ENCODE measurements around the gene KIF5A.
"Not testable (repeated sequence)": the region's sequence is repeated elsewhere in the genome, so short reads cannot be mapped to it uniquely, and the experiment has no call there.

KIF5A gene

GRCh38 chr12:57554897-57555296 lies 5.1 kb downstream of the KIF5A start:
- DNase-seq (ENCODE audit: low read depth): no peak

DNA sequence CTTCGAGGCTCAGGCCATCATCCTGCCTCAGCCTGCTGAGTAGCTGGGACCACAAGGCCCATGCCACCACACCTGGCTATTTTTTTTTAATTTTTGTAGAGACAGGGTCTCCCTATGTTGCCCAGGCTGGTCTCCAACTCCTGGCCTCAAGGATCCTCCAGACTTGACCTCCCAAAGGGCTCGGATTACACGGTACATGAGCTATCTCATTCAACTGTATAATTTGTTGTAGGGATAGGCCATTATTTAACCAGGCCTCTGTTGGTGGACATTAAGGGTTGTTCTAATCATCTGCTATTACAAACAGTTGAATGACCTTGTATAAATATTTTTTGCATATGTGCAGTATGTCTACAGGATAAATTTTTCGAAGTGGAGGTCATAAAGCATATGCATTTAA lies 9.0 kb downstream of the KIF5A start:
- DNase-seq (ENCODE audit: low read depth): no peak

DNA sequence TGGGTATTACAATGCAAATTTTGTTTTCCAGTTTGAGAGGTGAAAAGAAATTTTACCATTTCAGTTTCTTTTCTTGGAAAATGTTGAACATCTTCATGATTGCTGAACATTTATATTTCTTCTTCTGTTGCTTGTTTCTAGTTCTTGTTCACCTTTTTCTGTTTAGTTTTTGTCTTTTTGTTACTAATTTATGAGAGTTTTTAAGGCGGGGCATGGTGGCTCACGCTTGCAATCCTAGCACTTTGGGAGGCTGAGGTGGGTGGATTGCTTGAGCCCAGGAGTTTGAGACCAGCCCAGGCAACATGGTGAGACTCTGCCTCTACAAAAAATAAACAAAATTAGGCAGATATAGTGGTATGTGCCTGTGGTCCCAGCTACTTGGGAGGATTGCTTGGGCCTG lies 10.7 kb downstream of the KIF5A start:
- DNase-seq (ENCODE audit: low read depth): no peak

DNA sequence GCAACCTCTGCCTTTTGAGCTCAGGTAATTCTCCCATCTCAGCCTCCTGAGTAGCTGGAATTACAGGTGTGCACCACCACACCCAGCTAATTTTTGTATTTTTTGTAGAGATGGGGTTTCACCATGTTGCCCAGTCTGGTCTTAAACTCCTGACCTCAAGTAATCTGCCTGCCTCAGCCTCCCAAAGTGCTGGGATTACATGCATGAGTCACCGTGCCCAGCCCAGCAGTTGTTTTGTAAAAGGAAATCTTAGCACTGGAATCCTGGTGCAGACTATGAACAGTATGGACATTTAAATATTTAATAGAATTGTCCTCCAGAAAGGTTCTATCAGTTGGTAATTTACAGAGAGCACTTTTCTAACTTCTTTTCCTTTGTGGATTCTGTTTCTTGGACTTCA lies 11.3 kb downstream of the KIF5A start:
- not testable (repeated sequence) for DNase-seq (ENCODE audit: low read depth)

GRCh38 chr12:57563358-57563757 lies 13.5 kb downstream of the KIF5A start:
- no peak for DNase-seq (ENCODE audit: low read depth)

DNA sequence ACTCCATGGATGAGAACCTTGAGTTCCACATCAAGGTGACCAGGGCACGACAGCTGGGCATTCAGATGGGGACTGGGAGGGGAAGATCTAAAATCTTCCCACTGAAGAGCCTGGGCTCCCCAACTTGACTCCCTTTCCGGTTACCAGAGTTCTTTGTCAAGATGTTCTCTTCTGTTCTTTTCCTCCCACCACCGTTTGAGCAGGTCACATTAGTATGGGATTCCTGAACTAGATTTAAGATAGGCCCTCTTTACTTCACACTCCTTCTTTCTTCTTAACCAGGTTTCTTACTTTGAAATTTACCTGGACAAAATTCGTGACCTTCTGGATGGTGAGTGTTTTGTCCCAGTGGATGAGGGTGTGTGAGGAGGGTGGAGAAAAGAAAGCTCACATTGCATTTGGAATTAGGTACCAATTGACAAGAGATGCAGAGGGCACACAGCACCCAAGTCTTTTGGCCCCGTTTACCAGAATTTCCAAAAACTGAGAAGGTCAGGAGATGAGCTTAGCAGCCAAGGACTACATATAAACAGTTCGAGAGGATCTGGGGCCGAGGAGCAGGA lies 14.4 kb downstream of the KIF5A start:
- no peak for DNase-seq (ENCODE audit: low read depth)

DNA sequence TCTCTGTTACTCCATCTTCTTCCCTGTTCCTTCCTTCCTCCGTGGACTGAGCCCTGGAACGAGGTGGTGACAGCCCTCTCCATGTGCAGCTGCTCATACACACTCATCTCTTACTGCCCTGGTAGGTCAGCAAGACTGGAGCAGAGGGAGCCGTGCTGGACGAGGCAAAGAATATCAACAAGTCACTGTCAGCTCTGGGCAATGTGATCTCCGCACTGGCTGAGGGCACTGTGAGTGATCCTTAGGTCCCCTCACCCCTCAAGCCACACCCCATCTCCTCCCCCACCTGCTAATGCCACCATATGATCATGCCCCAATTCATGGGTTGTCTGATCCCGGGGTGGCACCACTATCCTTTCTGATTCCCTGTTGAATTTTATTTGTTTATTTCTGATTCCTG lies 19.0 kb downstream of the KIF5A start:
- no peak for DNase-seq (ENCODE audit: low read depth)

DNA sequence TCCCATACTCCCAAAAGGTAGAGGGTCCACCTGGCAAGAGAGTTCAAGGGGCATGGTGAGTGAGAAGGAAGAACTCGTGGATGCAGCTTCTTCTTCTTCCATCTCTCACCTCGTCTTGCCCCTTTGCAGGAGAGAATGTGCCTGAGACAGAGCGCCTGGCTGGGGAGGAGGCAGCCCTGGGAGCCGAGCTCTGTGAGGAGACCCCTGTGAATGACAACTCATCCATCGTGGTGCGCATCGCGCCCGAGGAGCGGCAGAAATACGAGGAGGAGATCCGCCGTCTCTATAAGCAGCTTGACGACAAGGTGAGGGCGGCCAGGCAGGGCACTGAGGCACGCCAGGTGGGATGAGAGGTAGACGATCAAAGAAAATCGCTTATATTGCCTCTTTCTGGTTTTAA lies 20.0 kb downstream of the KIF5A start:
- DNase-seq (ENCODE audit: low read depth): no peak

GRCh38 chr12:57570438-57570837 lies 20.6 kb downstream of the KIF5A start:
- DNase-seq (ENCODE audit: low read depth): not testable (repeated sequence)

- no peak for DNase-seq (ENCODE audit: low read depth)
Observed at GRCh38 chr12:57571926-57572762, 22.3 kb downstream of the KIF5A start.

GRCh38 chr12:57574795-57575194 lies 25.0 kb downstream of the KIF5A start:
- no peak for DNase-seq (ENCODE audit: low read depth)

DNA sequence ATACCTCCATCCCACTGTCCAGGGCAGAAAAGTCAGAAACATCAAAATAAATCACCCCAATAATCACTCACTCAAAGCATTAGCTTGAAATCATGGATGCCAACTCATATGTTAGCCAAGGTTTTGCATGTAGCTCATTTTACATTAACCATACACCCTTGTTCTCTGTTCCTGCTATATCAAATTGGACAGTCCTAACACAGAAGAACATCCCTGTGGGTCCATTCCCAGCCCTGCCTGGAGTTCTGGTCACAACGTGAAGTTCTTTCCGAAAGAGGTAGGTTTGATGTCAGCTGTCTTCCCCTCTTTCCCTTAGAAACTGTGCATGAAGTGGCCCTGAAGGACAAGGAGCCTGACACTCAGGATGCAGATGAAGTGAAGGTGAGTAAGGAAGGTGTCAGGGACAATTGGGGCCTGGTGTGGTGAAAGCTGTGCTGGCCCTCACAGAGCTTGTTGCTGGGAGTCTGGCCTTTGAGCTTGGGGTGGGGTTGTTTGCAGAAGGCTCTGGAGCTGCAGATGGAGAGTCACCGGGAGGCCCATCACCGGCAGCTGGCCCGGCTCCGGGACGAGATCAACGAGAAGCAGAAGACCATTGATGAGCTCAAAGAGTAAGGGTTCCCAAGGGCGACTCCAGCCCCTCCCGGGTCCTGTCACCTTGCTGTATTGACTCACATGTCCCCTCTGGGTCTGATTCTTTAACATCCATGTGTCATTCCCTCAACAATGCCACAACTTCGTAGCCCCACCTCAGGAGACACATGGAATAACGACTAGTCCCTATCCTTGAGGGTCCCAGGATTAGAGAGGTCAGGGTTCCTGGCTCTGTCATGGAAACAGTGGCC lies 26.1 kb downstream of the KIF5A start:
- no peak for DNase-seq (ENCODE audit: low read depth)

- no peak for DNase-seq (ENCODE audit: low read depth)
Observed at GRCh38 chr12:57576613-57577160, 26.8 kb downstream of the KIF5A start.

DNA sequence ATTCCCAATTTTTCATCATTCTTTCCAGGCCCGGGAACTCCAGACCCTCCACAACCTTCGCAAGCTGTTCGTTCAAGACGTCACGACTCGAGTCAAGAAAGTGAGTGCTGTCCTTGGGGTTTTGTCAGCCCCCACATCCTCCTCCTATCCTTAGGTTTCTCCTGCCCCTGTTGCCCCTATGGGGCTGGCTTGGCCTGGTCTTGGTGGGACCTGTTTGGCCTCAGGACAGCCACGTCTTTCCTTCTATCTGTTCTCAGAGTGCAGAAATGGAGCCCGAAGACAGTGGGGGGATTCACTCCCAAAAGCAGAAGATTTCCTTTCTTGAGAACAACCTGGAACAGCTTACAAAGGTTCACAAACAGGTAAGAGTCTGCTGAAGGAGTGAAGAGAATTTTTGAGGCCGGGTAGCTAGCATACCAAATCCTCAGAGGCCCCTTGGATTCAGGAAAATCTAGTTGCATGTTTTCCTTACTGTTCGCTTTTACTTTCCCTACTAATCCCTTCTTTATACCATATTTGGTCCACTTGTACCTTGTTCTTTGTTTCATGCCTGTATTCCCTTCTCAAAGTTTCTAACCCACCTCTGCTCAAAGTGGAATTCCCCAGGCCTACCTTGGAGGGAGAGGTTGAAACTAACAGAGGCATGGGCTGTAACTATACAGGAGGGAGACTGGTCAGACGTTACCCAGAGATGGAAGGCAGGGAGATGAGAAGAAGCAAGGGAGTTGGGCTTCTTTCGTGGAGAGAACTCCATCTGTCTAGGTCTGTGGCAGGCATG lies 28.3 kb downstream of the KIF5A start:
- no peak for DNase-seq (ENCODE audit: low read depth)

GRCh38 chr12:57579011-57579410 lies 29.2 kb downstream of the KIF5A start:
- DNase-seq (ENCODE audit: low read depth): no peak

DNA sequence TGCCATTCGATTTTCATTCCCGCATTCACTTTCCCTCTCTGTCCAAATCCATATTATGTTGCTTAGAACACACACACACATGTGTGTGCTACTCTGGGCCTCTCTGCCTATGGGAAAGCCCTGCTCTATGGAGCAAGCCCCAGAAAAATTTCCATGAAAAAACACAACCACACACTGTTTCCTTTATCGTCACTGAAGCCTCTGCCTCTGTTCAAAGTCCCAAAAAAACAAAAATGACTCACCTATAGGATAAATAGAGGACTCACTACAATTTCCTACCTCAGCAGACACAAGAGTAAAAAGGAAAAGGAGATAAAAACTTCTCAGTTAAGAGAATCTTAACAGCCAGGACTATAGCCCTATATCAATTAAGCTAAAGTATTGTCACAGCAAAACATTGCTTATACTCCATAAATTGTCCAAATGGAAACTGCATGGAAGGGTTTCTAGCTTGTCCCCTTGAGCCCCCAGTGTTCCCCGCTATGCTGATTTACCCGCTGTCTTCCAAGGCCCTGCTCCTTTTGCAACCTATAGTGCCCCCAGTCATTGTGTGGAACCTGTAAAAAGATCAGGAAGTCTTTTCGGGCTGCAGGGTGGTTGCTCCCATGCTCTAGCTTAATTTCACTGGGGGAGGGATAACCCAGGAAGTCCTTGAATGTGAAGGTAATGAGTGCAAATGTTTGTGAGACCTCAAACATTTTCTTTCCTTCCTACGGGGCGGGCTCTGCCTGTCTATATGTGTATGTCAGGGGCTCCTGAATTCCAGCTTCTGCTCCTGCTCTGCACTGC lies 30.0 kb downstream of the KIF5A start:
- DNase-seq (ENCODE audit: low read depth): no peak

GRCh38 chr12:57580466-57580795 lies 30.6 kb downstream of the KIF5A start:
- no peak for DNase-seq (ENCODE audit: low read depth)

GRCh38 chr12:57581802-57582201 lies 32.0 kb downstream of the KIF5A start:
- no peak for DNase-seq (ENCODE audit: low read depth)

DNA sequence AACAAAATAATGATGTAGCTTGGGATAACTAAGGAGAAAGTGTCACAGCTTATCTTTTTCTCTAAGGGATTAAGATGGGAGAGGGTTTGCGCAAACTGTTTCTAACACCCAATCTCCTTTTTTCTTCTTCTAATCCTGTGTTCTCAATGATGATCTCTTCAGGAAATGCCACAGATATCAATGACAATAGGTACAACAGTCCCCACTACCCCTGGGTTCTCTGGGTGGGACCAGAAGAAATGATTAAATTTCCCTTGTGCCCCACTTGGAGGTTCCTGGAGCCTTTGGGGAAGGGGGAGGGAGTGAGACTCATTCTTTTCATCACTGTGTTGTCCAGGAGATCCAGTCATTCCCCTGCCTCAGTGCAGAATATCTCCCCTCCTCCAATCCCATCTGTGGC lies 32.6 kb downstream of the KIF5A start:
- no peak for DNase-seq (ENCODE audit: low read depth)

DNA sequence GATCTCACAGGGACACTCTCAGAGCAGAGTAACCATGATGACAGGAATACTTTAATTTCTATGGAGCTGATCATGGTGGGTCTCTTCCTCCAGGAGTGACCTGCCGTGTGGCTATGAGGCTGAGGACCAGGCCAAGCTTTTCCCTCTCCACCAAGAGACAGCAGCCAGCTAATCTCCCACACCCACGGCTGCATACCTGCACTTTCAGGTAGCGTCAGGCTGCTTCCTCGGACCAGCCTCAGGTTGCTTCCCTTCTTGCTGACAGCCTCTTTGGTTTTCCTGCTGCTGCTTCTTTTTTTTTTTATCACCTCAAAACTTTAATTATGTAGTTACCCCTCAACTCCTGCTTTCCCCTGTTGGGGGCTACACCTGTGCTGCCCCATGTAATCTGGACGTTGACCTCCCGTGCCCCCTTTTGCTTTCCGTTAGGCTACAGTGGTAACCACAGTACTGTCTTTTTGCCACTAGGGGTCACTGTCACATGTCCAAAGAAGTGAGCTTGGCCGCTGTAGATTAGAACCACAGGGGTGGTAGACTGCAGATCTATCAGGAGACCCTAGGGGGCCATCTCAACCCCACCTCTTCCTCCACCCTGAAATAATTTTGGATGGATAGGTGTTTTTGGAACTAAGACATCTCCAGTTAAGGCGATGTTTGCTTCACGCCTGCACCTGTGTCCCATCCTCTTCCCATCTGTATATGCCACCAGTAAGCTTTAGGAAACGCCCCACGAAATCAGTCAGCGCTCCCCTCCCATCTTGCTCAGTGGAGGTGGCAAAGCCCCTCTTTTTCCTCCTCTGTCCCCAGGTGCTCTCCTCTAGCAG lies 33.4 kb downstream of the KIF5A start:
- DNase-seq (ENCODE audit: low read depth): peak; percentile 42
